Measurements from ENCODE around the gene NFKB2.

NFKB2 gene

DNA sequence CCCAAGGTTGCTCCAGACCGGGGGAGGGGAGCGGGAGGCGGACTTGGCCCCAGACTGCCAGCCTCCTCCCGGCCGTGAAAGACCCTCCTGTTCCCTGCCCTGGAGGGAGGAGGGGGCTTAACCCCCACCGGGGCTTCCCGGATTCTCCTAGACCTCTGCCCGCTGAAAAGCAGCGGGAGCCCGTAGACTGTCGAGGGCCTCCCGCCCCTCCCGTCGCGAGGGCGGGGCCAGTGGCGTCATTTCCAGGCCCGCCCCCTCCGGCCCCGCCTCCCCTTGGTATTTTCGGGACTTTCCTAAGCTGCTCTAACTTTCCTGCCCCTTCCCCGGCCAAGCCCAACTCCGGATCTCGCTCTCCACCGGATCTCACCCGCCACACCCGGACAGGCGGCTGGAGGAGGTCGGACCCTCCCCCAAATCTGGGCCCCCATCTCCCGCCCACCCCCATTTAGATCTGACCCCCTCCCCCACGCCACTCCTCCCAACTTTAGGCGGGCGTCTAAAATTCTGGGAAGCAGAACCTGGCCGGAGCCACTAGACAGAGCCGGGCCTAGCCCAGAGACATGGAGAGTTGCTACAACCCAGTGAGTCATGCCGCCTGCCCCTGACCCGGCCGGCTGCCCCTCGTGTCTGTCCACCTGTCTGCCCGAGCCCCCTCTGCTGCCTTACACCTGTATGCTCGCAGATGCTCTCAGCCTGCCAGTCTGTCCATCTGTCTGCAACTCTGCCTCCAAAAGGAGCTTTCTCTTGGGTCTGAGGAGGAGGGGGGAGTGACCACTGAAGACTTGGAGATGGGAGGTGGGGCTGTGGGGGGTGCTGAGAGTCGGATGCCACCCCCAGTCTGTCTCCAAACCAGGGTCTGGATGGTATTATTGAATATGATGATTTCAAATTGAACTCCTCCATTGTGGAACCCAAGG, at the start of gene NFKB2:
Gene NFKB2 (plus strand): TSS at position 306 of the 917 bp plus-strand sequence. CDS start 255 bp downstream, at position 561.
- DNase-seq: peak; percentile 66 to 93 (median 86)
- intact Hi-C loops (cut with DNase I): no loop called here

DNA sequence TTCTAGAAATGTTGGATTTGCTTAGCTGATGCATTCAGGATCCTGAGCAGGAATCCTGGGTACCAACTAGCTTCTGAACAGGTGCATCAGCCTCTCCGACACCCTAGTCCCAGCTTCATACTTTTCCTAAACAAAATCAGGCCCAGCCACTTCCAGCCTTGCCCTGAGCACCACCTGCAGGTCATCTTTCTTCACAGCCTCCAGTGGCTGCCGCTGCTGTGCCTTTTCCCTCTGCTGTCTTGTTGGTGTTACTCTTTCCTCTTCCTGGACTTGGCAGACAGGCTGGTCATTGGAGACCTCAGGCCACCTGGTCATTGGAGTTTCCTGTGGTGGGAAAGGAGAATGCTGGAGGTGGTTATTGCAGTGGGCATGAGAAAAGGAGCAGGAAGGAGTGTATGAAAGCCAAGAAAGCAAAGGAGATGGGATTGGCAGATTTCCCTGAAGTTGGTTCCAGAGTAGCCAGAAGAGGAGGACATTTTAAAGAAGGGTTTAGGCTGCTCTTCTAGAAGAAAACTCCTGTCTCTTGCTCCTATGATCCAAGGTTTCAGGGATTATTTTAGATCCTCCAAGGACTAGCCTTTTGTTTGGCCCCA, 48.2 kb upstream of the NFKB2 start:
- DNase-seq: peak in 40 of 42 donors; percentile 8 to 65 (median 30)
- intact Hi-C loops (cut with DNase I): no loop called here

DNA sequence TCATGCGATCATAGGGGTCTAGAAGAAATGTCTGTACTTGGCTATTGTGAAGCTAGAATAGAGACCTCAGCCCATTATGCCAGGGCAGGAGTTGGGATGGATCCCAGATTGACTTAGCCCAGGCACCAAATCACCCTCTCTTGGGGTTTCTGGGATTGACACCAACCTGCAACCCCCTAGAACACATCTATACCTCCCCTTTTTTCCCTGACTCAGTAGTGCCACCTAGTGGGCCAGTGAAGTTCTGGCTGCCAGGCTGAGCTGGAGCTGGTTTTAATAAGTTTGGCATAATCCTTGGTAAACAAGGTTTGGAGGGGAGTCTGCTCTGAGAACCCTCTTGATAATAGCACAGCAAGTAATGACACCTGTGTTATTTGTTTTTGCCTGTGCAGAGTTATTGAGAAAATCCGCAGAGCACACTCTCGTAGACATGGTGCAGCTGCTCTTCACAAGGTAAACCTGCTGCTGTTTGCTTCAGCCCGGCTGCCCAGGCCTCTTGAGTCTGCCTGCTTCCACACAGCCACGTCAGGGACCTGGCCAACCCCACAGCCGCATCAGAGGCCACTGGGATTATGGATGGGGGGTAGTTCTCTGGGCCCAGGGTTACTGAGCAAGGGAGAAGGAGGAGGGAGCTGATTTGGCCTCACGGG, 43.3 kb upstream of the NFKB2 start:
- intact Hi-C loops (cut with DNase I): loop anchor here (2.0 to 10.0 kb wide), 2 partner anchors 121 to 187 kb away; no protein-coding TSS in a partner anchor
- DNase-seq: peak in 40 of 42 donors; percentile 7 to 84 (median 61)

DNA sequence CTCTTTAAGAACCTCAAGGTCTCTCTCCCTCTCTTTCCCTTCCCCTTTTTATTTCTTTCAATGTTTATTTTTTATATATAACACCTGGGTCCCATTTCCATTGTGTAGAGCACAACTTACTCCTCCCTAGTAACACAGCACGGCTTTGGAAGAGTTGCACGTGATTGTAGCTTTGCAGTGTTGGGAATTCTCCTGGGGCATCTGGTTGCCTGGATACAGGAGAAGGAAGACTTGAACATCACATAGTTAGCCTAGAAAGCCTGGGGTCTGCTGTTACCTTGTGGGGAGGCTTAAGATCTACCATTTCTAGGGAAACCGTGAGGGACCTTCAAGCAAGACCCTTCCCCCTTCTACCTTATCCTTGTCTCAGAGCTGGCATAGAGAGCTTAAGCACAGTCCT, 41.1 kb upstream of the NFKB2 start:
- intact Hi-C loops (cut with DNase I): loop anchor here (10.0 kb wide), 1 partner anchor 190 kb away; no protein-coding TSS in a partner anchor
- DNase-seq: no peak

DNA sequence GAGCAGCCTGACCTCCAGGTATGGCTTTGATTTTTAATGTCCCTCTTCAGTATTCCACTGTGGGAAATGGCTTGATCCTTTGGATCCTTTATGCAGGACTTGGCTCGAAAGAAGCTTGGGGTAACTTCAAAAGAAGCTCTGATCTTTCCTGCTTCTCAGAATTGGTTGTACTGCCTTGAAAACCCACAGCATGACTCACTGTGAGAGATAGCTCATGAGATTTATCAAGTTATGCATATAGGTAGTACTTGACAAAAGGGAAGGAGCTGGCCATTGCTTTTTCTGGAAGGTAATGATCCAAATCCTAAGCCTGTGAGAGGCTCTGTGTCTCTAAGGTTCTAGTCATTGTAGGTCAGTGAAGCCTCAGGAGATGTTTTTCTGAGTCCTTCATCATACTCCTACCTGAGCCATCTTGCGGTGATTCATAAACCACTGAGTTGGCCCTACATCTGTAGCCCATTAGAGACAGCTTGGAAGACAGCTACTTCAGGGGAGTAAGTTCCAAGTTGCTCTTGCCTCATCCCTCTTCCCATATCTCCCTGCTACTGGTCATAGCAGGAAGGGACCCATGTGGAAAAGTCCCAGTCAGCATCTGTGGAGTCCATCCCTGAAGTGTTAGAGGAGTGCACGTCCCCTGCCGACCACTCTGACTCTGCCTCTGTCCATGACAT, 36.7 kb upstream of the NFKB2 start:
- intact Hi-C loops (cut with DNase I): loop anchor here (10.0 kb wide), 1 partner anchor 194 kb away; no protein-coding TSS in a partner anchor
- no peak for DNase-seq

DNA sequence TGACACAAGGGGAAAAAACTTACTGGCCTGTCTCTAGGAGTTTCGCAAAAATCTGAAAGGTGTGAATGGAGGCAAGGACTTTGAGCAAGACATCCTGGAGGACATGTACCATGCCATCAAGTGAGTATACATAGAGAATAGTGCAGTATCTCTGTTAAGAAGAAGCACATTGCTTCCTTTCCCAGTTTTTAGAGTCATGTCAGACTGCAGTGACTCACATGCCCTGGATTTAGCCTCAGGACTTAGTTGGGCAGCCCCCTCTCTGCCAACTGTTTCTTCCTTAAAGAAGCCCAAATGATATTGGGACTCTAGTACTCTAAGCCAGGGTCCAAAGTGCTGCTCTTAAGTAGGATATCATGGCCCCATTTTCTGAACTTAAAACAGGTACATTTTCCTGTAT, 28.1 kb upstream of the NFKB2 start:
- intact Hi-C loops (cut with DNase I): no loop called here
- DNase-seq: no peak

DNA sequence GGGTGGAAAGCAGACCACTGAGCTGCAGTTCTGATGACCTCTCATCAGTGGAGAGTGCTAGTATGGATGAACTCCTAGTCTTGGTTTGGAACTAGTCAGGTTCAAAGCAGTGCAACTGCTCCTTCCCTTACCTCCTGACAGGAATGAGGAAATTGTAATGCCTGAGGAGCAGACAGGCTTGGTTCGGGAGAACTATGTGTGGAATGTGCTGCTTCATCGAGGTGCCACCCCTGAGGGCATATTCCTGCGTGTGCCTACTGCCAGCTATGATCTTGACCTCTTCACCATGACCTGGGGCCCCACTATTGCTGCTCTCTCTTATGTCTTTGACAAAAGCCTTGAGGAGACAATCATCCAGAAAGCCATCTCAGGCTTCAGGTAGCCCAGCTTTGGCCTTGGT, 27.4 kb upstream of the NFKB2 start:
- no peak for DNase-seq
- intact Hi-C loops (cut with DNase I): no loop called here

DNA sequence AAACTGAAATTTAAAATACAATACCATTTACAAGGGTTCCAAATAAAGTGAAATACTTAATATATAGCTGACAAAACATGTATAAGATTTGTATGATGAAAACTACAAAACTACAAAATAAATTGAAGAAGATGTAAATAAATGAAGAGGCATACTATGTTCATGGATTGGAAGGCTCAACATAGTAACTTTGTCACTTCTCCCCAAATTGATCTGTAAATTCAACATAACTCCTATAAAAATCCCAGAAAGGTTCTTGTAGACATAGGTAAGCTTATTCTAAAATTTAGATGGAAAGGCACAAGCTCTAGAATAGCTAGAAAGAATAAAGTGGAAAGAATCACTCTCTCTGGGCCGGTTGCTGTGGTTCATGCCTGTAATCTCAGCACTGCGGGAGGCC, 24.2 kb upstream of the NFKB2 start:
- intact Hi-C loops (cut with DNase I): no loop called here
- no peak for DNase-seq

DNA sequence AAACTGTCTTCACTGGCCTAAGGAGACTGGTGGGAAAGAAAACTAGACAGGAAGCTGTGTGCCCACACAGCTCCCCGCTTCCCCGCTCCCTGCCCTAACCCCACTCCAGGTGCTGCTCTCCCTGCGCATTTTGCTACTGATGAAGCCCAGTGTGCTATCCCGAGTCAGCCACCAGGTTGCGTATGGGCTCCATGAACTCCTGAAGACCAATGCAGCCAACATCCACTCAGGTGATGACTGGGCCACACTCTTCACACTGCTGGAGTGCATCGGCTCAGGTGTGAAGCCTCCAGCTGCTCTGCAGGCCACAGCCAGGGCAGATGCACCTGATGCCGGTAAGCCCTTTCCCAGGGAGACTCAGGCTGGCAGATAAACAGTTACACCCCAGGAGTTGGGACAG, 20.3 kb upstream of the NFKB2 start:
- intact Hi-C loops (cut with DNase I): no loop called here
- no peak for DNase-seq

DNA sequence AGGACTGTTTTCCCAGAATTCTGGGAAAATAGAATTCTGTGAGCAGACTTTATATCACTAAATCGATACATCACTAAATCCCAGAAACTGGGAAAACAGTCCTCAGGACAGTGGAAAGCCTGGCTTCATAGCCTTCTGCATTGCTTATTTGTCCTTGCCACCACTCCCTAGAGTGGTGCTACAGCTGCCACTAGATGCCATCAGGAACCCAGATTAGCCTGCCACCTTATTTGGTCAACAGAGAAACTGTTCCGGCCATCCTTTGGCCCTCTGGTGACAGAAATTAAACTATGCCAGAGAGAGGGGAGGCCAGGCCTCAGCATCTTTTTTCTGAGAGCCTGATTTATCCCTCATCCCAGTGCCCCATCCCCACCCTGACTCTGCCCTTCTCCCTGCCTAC, 19.6 kb upstream of the NFKB2 start:
- intact Hi-C loops (cut with DNase I): no loop called here
- DNase-seq: no peak

DNA sequence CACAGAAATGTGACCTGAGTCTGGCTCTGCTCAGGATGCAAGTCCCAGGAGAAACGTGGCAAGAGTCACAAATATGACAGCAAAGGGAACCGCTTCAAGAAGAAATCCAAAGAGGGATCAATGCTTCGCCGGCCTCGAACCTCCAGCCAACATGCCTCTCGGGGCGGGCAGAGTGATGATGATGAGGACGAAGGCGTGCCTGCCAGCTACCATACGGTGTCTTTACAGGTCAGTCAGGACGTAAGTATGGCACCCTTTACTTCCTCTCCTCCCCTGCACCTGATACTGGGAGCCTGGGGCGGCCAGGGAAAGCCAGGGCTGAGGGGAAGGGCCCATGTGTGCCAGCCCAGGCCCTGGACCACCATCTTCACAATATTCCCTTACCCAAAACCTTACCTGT, 18.6 kb upstream of the NFKB2 start:
- no peak for DNase-seq
- intact Hi-C loops (cut with DNase I): no loop called here

DNA sequence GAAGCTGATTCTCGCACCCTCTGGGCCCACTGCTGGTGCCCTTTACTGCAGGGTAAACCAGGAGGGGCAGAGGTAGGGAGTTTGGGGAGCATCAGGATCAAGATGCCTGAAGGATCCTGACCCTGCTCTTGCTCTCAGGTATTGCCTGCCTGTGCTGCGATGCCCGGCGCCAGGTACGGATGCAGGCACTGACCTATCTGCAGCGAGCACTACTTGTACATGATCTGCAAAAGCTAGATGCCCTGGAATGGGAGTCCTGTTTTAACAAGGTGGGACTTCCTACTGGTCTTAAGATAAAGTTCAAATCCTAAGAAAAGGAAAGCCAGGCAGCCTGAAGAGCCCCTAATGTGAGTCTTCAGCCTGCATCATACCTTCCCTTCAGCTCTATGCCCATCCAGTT, 16.1 kb upstream of the NFKB2 start:
- intact Hi-C loops (cut with DNase I): no loop called here
- DNase-seq: no peak

DNA sequence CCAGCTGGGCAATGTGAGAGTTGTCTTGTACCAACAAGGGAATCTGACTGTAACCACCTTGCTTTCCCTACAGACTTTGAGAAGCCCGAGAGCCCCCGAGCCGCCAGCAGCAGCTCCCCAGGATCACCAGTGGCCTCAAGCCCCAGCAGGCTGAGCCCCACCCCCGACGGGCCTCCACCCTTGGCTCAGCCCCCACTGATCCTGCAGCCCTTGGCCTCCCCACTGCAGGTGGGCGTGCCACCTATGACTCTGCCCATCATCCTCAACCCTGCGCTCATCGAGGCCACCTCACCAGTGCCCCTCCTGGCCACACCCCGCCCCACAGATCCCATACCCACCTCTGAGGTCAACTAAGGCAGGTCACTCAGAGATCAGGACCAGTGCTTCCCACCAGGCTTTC, 13.5 kb upstream of the NFKB2 start:
- intact Hi-C loops (cut with DNase I): no loop called here
- no peak for DNase-seq

DNA sequence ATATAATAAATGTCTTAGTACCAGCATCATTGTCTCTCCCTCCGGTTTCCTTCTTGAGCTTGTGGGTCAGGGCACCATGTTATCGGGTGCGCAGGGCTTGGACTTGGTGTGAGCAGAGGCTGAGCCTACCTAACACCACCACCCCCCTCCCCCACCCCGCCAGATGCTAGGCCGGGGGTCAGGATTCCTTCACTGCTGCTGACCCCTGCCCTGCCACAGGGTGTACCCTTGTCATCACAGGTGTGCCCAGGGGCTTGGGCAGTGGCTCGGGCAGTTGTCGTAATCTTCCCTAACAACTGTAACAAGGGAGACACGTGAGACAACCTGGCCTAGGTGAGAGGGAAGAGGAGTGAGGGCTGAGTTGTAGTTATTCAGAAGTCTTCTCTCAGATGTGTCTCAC, 12.6 kb upstream of the NFKB2 start:
- no peak for DNase-seq
- intact Hi-C loops (cut with DNase I): no loop called here

DNA sequence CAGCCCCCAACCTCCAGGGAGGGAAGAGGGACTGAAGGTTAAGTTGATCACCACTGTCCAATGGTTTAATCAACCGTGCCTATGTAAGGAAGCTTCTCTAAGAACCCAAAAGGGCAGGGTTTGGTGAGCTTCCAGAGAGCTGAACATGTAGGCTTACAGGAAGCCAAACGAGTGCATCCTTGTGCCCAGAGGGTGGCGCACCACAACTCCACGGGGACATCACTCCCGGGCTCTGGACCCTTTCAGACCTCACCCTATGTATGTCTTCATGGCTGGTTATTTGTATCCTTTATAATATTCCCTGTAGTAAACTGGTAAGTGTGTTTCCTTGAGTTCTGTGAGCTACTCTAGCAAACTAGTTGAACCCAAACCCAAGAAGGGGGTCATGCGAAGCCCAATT, 11.5 kb upstream of the NFKB2 start:
- no peak for DNase-seq
- intact Hi-C loops (cut with DNase I): no loop called here

DNA sequence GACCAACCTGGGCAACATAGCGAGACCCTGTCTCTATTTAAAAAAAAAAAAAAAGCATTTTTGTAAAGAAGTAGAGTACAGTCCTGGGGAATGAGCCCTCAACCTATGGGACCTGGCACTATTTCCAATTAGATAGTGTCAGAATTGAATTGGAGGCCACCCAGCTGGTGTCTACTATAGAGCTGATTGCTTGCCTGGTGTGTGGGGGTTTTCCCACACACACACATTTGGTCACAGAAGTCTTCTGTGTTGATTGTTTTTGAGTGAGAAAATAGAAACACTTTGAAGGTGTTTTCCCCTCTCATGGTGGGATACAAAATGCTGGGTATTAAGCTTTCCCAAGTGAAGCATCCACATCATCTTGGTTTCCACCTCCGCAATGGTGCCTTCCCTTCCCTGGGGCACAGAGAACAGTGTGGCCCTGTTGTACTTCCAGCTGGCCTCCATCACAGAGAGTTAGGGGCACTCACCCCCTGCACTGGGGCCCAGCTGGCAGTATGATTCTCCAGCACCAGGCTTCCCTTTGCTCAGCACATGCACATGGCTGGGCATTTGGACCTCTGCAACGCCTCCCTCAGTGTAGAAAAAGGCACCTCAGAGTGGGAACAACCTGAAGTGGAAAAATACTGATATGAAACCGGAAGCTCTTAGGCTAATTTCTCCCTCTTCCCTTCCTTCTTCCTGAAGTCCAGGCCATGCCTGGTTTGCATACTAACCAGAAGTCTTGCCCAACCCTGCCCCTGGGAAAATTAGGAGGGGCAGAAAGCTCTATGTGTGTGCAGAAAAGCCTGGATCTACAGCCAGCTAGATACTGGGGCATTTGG, 10.7 kb upstream of the NFKB2 start:
- DNase-seq: peak in 1 of 42 donors; percentile 42
- intact Hi-C loops (cut with DNase I): no loop called here

DNA sequence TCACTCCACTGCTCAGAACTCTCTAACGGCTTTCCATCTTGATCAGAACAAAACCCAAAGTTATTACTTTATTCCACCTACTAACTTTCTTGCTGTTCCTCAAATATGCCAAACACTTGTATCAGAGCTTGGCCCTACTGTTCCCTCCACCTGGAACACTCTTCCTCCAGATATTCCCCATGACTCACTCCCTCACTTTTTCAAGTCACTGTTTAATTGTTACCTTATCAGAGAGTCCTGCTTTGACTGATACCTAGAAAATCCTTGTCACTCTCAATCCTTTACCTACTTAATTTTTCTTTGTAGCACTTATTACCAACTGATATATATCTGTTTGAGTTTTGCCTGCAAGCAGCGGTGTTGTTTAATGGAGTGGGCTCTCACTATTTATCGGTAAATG, 5.6 kb upstream of the NFKB2 start:
- intact Hi-C loops (cut with DNase I): no loop called here
- peak in 1 of 42 donors; percentile 66 for DNase-seq

DNA sequence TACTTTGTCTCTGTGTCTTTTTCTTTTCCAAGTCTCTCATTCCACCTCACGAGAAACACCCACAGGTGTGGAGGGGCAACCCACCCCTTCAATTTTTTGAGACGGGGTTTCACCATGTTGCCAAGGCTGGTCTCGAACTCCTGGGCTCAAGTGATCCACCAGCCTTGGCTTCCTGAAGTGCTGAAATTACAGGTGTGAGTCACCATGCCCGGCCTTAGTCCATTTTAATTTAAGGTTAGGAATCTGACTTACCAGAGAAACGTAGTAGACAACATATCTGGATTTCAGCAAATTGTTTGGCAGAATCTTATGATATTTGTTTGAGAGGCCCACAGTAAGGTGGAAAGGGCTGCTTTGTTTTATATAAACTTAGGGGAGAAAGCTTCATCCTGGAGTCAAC, 3.2 kb upstream of the NFKB2 start:
- intact Hi-C loops (cut with DNase I): no loop called here

More for the DNA sequence above, 3.2 kb upstream of the NFKB2 start:
- no peak for DNase-seq

Data from head of caudate nucleus (tissue), 42 donors.